NCI-H69 (cell line): Measurements from ENCODE around the gene TAF5.
"Not testable (repeated sequence)": the region's sequence is repeated elsewhere in the genome, so short reads cannot be mapped to it uniquely, and the experiment has no call there.

Experiments
- DNase-seq: peaks from one replicate; lab custom pipeline; 2025; lab: John Stamatoyannopoulos, UW

TAF5 gene

GRCh38 chr10:103367782-103368518 is at the start of gene TAF5:
Gene TAF5, plus strand, starts transcription at chr10:103367976. Its CDS starts 14 bp downstream, at chr10:103367990.
- peak; percentile 95 for DNase-seq

- no peak for DNase-seq
Measured at GRCh38 chr10:103327906-103328305, 39.9 kb upstream of the TAF5 start.

DNA sequence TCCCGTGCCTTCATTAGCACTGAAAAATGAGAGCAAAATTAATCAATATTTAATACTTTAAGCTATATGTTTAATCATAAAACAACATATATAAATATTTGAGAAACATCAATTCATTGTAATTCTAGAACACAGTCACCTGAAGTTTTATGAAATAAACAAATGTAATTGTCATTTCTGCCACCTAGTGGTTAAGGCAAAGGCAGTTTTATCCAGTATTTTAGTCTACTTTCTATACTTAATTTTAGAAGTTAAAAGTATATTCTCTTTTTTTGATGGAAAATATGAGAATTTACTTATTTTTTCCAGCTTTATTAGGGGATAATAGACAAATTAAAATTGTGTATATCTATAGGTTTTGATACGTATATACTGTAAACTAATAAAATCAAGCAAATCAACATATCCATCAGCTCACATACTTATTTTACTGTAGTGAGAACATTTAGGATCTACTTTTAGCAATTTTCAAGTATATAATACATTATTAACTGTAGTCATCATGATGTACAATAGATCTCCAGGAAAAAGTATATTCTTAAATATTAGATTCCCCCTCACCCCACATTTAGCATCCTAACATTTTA is 33.7 kb upstream of the TAF5 start:
- peak; percentile 5 for DNase-seq

DNA sequence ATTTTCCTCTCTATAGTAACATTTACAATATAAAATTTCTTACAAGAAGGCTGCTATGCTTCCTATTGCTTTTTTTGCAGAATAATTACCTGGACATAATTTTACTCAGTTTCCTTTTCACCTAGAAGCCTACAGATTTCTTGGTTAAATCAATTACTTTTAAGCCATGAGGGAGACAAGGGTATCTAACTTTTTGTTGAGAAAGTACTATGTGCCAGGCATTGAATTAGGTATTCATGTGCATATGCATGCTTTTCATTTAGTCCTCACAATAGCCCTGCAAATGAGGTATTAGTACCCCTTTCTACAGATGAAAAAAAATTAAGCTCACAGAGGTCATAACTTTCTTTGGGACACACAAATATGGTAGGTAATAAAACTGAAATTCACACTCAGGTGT is 33.2 kb upstream of the TAF5 start:
- no peak for DNase-seq

DNA sequence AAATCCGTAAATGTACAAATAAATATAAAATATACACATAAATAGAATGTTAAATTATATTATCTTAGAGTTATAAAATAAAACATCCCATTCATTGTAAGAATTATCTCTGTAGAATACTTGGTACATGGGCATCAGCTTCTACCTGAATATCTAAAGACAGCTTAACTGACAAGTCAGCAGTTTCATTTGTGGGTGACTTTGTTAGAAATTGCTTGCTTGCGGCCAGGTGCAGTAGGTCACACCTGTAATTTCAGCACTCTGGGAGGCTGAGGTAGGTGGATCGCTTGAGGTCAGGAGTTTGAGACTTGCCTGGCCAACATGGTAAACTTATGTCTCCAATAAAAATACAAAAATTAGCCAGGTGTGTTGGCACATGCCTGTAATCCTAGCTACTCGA is 31.4 kb upstream of the TAF5 start:
- DNase-seq = no peak

DNA sequence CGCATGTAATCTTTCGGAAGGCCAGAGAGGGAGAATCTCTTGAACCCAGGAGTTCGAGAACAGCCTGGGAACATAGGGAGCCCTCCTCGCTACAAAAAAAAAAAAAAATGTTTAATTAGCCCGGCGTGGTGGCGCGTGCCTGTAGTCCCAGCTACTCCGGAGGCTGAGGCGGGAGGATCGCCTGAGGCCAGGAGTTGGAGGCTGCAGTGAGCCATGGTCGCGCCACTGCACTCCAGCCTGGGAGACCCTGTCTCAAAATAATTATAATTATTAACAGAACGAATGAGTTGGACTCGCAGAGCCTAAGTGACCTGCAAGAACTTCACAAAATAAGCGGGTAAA is 17.6 kb upstream of the TAF5 start:
- no peak for DNase-seq

- peak; percentile 88 for DNase-seq
Measured at GRCh38 chr10:103350517-103351260, 17.1 kb upstream of the TAF5 start, which contains the start of gene PCGF6. Gene PCGF6, minus strand, starts transcription at chr10:103351140. Its CDS starts 74 bp downstream, at chr10:103351066.

DNA sequence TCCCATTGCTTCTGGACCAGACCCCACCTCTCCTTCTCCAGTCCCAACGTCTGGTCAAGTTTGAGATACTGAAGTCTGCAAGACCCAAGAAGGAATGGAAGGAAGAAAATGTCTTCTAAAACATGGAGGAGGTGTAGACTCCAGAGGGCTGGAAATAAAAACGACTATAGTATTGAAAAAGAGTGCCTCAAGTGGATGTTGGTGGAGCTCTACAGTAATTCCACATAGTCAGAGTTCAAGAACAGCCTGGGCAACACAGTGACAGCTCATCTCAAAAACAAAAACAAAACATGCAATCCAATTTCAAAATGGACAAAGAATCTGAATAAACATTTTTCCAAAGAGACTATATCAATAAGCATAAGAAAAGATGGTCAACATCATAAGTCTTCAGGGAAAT is 14.5 kb upstream of the TAF5 start:
- no peak for DNase-seq

DNA sequence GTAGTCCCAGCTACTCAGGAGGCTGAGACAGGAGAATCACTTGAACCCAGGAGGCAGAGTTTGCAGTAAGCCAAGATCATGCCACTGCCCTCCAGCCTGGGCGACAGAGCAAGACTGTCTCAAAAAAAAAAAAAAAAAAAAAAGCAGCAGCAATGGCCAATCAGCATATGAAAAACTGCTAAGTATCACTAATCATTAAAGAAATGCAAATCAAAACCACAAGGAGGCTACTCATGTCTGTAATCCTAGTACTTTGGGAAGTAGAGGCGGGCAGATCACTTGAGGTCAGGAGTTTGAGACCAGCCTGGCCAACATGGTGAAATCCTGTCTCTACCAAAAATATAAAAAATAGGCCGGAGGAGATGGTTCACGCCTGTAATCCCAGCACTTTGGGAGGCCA is 13.2 kb upstream of the TAF5 start:
- DNase-seq = not testable (repeated sequence)

DNA sequence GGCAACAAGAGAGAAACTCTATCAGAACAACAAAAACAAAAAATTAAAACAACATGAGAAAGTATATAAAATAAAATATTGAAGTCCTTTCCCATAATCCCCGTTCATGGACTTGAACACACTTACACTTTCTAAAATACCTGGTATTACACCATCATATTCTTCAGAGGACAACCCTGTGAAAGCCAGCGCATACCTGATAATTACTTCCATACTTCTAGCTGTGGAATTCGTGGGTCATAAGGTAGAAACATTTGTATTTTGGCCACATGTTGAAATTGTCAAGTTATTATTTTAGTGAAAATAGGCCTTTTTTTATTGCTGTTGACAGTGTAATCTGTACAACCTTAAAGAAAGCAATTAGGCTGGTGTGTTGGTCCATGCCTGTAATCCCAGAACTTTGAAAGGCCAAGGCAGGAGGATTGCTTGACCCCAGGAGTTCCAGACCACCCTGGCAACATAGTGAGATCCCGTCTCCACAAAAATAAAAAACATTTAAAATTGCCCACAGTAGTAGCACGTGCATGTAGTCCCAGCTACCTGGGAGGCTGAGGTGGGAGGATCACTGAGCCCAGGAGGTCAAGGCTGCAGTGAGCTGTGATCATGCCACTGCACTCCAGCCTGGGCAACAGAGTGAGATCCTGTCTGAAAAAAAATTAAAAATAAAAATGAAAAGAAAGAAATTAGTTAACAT is 11.7 kb upstream of the TAF5 start:
- no peak for DNase-seq

DNA sequence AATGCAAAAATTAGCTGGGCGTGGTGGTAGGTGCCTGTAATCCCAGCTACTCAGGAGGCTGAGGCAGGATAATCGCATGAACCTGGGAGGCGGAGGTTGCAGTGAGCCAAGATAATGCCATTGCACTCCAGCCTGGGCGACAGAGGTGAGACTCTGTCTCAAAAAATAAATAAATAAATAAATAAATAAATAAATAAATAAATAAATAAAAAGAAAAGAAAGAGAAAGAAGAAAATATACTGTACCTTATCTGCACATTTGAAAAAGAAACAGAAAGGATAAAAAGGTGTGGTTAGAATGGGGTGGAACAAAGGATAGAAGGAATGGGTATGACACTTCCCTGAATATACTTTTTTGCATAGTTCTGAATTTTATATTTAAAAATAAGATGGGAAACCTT is 8.3 kb upstream of the TAF5 start:
- not testable (repeated sequence) for DNase-seq

- DNase-seq = not testable (repeated sequence)
Measured at GRCh38 chr10:103360791-103361190, 7.0 kb upstream of the TAF5 start.

DNA sequence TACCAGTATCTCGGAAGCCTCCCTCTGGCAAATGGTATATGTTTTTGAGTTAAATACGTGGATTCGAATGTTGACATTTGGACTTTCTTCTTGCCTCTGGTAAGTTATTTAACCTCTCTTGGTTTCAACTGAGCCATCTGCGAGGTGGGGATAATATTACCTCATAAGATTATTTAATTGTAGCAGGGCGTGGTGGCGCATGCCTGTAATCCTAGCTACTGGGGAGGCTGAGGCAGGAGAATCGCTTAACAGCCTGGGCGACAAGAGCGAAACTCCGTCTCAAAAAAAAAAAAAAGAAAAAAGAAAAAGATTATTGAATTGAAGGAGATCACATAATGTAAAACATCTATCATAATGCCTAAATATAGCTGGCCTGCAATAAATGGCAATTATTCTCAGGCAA is 396 bp upstream of the TAF5 start:
- DNase-seq = peak; percentile 48

DNA sequence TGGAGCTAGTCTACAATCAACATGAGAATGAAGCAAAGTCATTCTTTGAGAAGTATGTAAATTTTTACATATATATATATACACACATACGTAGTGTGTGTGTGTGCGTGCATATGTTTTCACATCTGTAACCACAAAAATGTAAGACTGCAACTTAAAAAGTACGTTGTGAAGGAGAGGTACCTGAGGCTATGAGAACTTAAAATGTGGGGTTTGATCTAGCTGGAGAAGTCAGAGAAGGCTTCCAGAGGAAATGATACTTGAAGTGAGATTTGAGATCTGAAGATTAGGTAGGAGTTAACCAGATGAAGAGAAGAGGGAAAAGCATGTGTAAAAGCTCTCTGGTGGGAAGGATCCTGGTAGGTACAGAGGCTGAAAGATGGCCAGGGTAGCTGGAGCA is 5.8 kb downstream of the TAF5 start:
- DNase-seq = no peak

GRCh38 chr10:103374263-103374662 is 6.5 kb downstream of the TAF5 start:
- DNase-seq = no peak

GRCh38 chr10:103382769-103383168 is 15.0 kb downstream of the TAF5 start:
- DNase-seq = no peak

DNA sequence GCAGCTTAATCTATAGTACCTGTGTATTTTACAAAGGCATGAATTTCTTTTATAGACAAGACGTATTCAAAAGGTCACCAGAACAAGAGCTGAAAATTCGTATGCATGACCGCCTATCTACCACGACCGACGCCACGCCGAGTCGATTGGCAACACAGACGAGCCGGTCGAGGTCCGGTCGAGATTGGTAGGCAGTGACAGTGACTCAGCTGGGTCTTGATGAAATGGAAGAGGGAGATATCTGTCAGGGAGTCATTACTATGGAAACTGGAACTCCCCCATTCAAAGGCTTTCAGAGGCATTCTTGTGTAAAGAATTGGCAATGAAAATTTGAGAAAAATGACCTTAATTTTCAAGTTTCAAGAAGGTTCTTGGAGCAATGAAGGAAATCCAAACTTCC is 26.4 kb downstream of the TAF5 start:
- DNase-seq = no peak

DNA sequence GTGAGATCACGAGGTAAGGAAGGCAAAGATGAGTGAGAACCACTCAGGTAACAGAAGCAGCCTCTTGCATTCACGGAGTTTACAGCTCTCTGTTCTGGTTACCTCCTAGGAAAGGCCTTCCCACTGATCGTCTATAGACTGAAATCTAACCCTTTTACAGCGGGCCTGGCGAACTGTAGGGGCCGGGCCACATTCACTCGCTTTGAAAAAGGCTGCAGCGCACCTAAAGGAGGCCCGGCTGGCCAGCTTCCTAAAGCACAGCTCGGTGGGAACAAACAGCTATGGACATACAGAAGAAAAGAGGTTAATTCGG is 27.9 kb downstream of the TAF5 start:
- peak; percentile 18 for DNase-seq

- peak; percentile 97 for DNase-seq
Measured at GRCh38 chr10:103396067-103396788, 28.5 kb downstream of the TAF5 start, which contains the start of the genes ATP5MK and PDCD11. Gene ATP5MK, minus strand, starts transcription at chr10:103396475. Its CDS starts 4,018 bp downstream, at chr10:103392457. Gene PDCD11, plus strand, starts transcription at chr10:103396626. Its CDS starts 1,801 bp downstream, at chr10:103398427.

DNA sequence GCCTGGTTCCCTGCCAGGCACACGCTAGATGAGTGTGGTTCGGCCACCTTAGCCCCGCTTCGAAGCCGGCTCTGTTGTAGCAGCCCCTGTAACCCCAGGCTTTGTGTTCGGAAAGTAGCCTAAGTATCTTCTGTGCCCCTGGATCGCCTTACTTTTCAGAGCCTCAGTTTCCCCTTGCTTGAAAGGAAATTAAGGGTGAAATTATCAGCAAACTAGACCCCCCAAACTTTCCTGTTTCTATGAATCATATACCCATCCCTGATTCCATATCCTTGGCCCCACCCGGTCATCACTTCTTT is 29.0 kb downstream of the TAF5 start:
- DNase-seq = no peak

GRCh38 chr10:103397191-103397825 is 29.5 kb downstream of the TAF5 start:
- peak; percentile 15 for DNase-seq

GRCh38 chr10:103413564-103413963 is 45.8 kb downstream of the TAF5 start:
- no peak for DNase-seq
